H9 (cell line): ENCODE measurements around the gene HK2. TPM values are rescaled to one million over a fixed set of nuclear protein-coding genes. Genes with fewer than 3 reads are reported as not detected.

ENCODE experiments used
- DNase-seq: peaks from one replicate; pipeline ENCODE4 v3.0.0-alpha.2; 2017
- H2AFZ ChIP-seq: one replicate; pipeline ENCODE4 v1.6.1; 2013; ENCODE audit warnings: mild to moderate bottlenecking, low read length, control low read depth, moderate library complexity
- H2AK5ac ChIP-seq: 2 replicates; pipeline ENCODE4 v1.6.1; 2013; ENCODE audit warnings: low read length, control low read depth, mixed read lengths; ENCODE audit not compliant: insufficient read length
- H2BK120ac ChIP-seq: one replicate; pipeline ENCODE4 v1.6.1; 2013; ENCODE audit warnings: low read depth, mild to moderate bottlenecking, low read length, control low read depth, inconsistent platforms; ENCODE audit not compliant: poor library complexity, severe bottlenecking
- H2BK12ac ChIP-seq: 2 replicates; pipeline ENCODE4 v1.6.1; 2013; ENCODE audit warnings: low read length, control low read depth, mixed read lengths, low read depth; ENCODE audit not compliant: insufficient read length
- H2BK15ac ChIP-seq: 2 replicates; pipeline ENCODE4 v1.6.1; 2013; ENCODE audit warnings: low read depth, low read length, control low read depth
- H2BK20ac ChIP-seq: one replicate; pipeline ENCODE4 v1.6.1; 2013; ENCODE audit warnings: low read depth, mild to moderate bottlenecking, low read length, control low read depth, inconsistent platforms; ENCODE audit not compliant: poor library complexity, severe bottlenecking
- H2BK5ac ChIP-seq: 2 replicates; pipeline ENCODE4 v1.6.1; 2013; ENCODE audit warnings: low read length, control low read depth, mixed read lengths; ENCODE audit not compliant: insufficient read length
- H3K14ac ChIP-seq: 2 replicates; pipeline ENCODE4 v1.6.1; 2013; ENCODE audit warnings: low read length, control low read depth; ENCODE audit not compliant: insufficient read depth
- H3K18ac ChIP-seq: 2 replicates; pipeline ENCODE4 v1.6.1; 2013; ENCODE audit warnings: low read depth, mild to moderate bottlenecking, mixed read lengths, low read length, control low read depth; ENCODE audit not compliant: insufficient read length
- H3K23ac ChIP-seq: 2 replicates; pipeline ENCODE4 v1.6.1; 2013; ENCODE audit warnings: low read length, control low read depth, mixed read lengths, low read depth; ENCODE audit not compliant: insufficient read length
- H3K23me2 ChIP-seq: 2 replicates; pipeline ENCODE4 v1.6.1; 2013; ENCODE audit warnings: low read depth, mild to moderate bottlenecking, mixed read lengths, low read length, control low read depth; ENCODE audit not compliant: insufficient read length, poor library complexity, severe bottlenecking
- H3K27ac ChIP-seq: 2 replicates; pipeline ENCODE4 v1.5.1; 2013; ENCODE audit warnings: low read length, control low read depth, mixed read lengths, low read depth; ENCODE audit not compliant: insufficient read length
- H3K27me3 ChIP-seq: 2 replicates; pipeline ENCODE4 v1.6.1; 2013; ENCODE audit warnings: low read length, control low read depth, inconsistent platforms; ENCODE audit not compliant: insufficient read depth
- H3K4ac ChIP-seq: 2 replicates; pipeline ENCODE4 v1.6.1; 2013; ENCODE audit warnings: low read depth, mild to moderate bottlenecking, control low read depth, inconsistent platforms, low read length, moderate library complexity
- H3K4me1 ChIP-seq: 2 replicates; pipeline ENCODE4 v1.6.1; 2013; ENCODE audit warnings: low read length, control low read depth, inconsistent platforms; ENCODE audit not compliant: insufficient read depth
- H3K4me2 ChIP-seq: 2 replicates; pipeline ENCODE4 v1.6.1; 2013; ENCODE audit warnings: low read length, control low read depth, mixed read lengths; ENCODE audit not compliant: insufficient read length, insufficient read depth
- H3K56ac ChIP-seq: 2 replicates; pipeline ENCODE4 v1.6.1; 2013; ENCODE audit warnings: low read depth, mild to moderate bottlenecking, mixed read lengths, low read length, control low read depth; ENCODE audit not compliant: insufficient read length
- H3K79me1 ChIP-seq: 2 replicates; pipeline ENCODE4 v1.6.1; 2013; ENCODE audit warnings: low read depth, mild to moderate bottlenecking, moderate library complexity, low read length, control low read depth, inconsistent platforms; ENCODE audit not compliant: insufficient read depth, poor library complexity, severe bottlenecking
- H3K79me2 ChIP-seq: 2 replicates; pipeline ENCODE4 v1.6.1; 2013; ENCODE audit warnings: low read length, control low read depth, inconsistent platforms; ENCODE audit not compliant: insufficient read depth
- H3K9ac ChIP-seq: 2 replicates; pipeline ENCODE4 v1.6.1; 2013; ENCODE audit warnings: low read length, control low read depth, mixed read lengths; ENCODE audit not compliant: insufficient read length; ENCODE audit errors: extremely low read depth
- H3K9me3 ChIP-seq: one replicate; pipeline ENCODE4 v1.6.1; 2013; ENCODE audit warnings: low read depth, low read length, inconsistent platforms; ENCODE audit not compliant: control insufficient read depth
- H3T11ph ChIP-seq: one replicate; pipeline ENCODE4 v1.6.1; 2013; ENCODE audit warnings: mild to moderate bottlenecking, low read length, control low read depth, inconsistent platforms
- H4K20me1 ChIP-seq: one replicate; pipeline ENCODE4 v1.6.1; 2013; ENCODE audit not compliant: control insufficient read depth, insufficient read length, insufficient read depth
- H4K5ac ChIP-seq: 2 replicates; pipeline ENCODE4 v1.6.1; 2013; ENCODE audit warnings: low read depth, mild to moderate bottlenecking, mixed read lengths, low read length, control low read depth; ENCODE audit not compliant: insufficient read length
- H4K8ac ChIP-seq: replicated peaks from 2 replicates; pipeline ENCODE4 v1.6.1; 2013; ENCODE audit warnings: low read length, control low read depth, mixed read lengths, low read depth; ENCODE audit not compliant: insufficient read length
- H4K91ac ChIP-seq: 2 replicates; pipeline ENCODE4 v1.6.1; 2013; ENCODE audit warnings: low read depth, mild to moderate bottlenecking, moderate library complexity, mixed read lengths, low read length, control low read depth; ENCODE audit not compliant: insufficient read length
- H3K27ac Mint-ChIP-seq, 3 experiments: 2 replicates in 2 of 3; 3 replicates in 1 of 3; pipeline ENCODE4 v1.8.0; 2020 to 2021; ENCODE audit warnings: mixed read lengths in 3 of 3, mild to moderate bottlenecking in 1 of 3, moderate library complexity in 1 of 3
- H3K27me3 Mint-ChIP-seq: 2 replicates; pipeline ENCODE4 v1.8.0; 2021; ENCODE audit warnings: low read depth, mild to moderate bottlenecking, moderate library complexity, mixed read lengths
- H3K36me3 Mint-ChIP-seq, 3 experiments: 2 replicates in 2 of 3; 3 replicates in 1 of 3; pipeline ENCODE4 v1.8.0; 2020 to 2021; ENCODE audit warnings: low read depth in 3 of 3, mixed read lengths in 3 of 3; ENCODE audit not compliant: insufficient read depth in 1 of 3
- H3K4me1 Mint-ChIP-seq, 2 experiments: 2 replicates each; pipeline ENCODE4 v1.8.0; 2020; ENCODE audit warnings: mixed read lengths in 2 of 2
- H3K4me3 Mint-ChIP-seq, 2 experiments: 2 replicates in 1 of 2; 3 replicates in 1 of 2; pipeline ENCODE4 v1.8.0; 2020 to 2021; ENCODE audit warnings: mild to moderate bottlenecking in 2 of 2, mixed read lengths in 2 of 2, moderate library complexity in 1 of 2
- H3K9me3 Mint-ChIP-seq, 2 experiments: 2 replicates in 1 of 2; 3 replicates in 1 of 2; pipeline ENCODE4 v1.8.0; 2020; ENCODE audit warnings: mild to moderate bottlenecking in 2 of 2, mixed read lengths in 2 of 2, moderate library complexity in 1 of 2
- WGBS: extraction: QIAGEN DNeasy Blood & Tissue Kit; methylation state at CpG from one replicate; pipeline ENCODE4 v1.1.7; 2013; ENCODE audit warnings: missing lambda C conversion rate, low lambda C conversion rate, mixed read lengths; ENCODE audit not compliant: insufficient read length; ENCODE audit errors: extremely low coverage; 5-methylcytosine and 5-hydroxymethylcytosine counted together
- total RNA-seq: library from RNA; stranded (reverse); gene quantifications from 2 replicates; pipeline ENCODE4 v1.2.1, GENCODE V29; 2021
- TF ChIP-seq, protein P1 (sequence below): fragments of 200-600 bp; sonication (generic); conservative IDR thresholded peaks from 3 replicates; pipeline ENCODE4 v1.8.0; 2021; ENCODE audit warnings: antibody characterized with exemption, mild to moderate bottlenecking

HK2 gene
- total RNA-seq, 1 experiment from 2014 or later, result 54.3 TPM

DNA sequence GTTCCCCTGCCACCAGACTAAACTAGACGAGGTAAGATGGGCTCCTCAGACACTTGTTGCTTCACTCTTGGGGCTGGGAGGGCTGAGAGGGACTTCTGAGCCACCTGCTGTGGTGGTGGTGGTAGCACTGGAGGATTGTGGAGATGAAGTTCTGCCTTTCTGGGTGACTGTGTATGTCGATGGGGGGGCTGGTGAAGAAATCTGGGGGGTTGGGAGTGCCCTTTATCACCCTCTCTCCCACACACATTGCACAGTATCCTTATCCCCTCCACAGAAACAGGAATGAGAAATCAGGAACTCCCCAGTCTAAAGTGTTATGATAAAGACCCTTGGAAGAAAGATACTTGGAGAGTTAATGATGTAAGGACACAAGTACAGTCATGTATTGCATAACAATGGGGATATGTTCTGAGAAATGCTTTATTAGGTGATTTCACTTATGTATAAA lies 38.5 kb downstream of the HK2 start:
- no peak overlapping the region for H3K14ac ChIP-seq
- H3K18ac ChIP-seq, result no peak overlapping the region
- H3K4ac ChIP-seq, result no peak overlapping the region
- Mint-ChIP-seq H3K4me3 (no peak overlapping the region), H3K27ac (peak overlapping the region in 1 of 3 experiments; percentile 76; a peak in 2 of 7 replicates), H3K27me3 (no peaks in the 10 kb centered on the region), H3K4me1 (peaks cover 13 to 21% of the 10 kb centered on the region in 2 experiments), H3K9me3 (no peaks in the 10 kb centered on the region), H3K36me3 (peaks cover 60 to 91% (median 87%) of the 10 kb centered on the region in 3 experiments; a peak in 6 of 7 replicates)
- H3K9me3 ChIP-seq, result no peaks in the 10 kb centered on the region
- H3K79me1 ChIP-seq, result peaks cover 6% of the 10 kb centered on the region
- TF ChIP-seq, protein P1, sequence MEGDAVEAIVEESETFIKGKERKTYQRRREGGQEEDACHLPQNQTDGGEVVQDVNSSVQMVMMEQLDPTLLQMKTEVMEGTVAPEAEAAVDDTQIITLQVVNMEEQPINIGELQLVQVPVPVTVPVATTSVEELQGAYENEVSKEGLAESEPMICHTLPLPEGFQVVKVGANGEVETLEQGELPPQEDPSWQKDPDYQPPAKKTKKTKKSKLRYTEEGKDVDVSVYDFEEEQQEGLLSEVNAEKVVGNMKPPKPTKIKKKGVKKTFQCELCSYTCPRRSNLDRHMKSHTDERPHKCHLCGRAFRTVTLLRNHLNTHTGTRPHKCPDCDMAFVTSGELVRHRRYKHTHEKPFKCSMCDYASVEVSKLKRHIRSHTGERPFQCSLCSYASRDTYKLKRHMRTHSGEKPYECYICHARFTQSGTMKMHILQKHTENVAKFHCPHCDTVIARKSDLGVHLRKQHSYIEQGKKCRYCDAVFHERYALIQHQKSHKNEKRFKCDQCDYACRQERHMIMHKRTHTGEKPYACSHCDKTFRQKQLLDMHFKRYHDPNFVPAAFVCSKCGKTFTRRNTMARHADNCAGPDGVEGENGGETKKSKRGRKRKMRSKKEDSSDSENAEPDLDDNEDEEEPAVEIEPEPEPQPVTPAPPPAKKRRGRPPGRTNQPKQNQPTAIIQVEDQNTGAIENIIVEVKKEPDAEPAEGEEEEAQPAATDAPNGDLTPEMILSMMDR, result no peak
- H3K79me2 ChIP-seq, result no peaks in the 10 kb centered on the region
- no peaks in the 10 kb centered on the region for H3K23me2 ChIP-seq
- H4K8ac ChIP-seq, result no peak overlapping the region
- no peaks in the 10 kb centered on the region for H3K27me3 ChIP-seq
- H2BK15ac ChIP-seq, result no peak overlapping the region
- H4K5ac ChIP-seq, result no peak overlapping the region
- no peak overlapping the region for H3T11ph ChIP-seq
- H3K23ac ChIP-seq, result no peak overlapping the region
- H2AK5ac ChIP-seq, result no peak overlapping the region
- H3K4me2 ChIP-seq, result no peak overlapping the region
- no peak overlapping the region for H2BK20ac ChIP-seq
- DNase-seq, result no peak
- H3K56ac ChIP-seq, result no peak overlapping the region
- H4K91ac ChIP-seq, result no peak overlapping the region
- H3K9ac ChIP-seq, result no peak overlapping the region
- H2BK120ac ChIP-seq, result no peak overlapping the region
- WGBS, result no CpG with 5 or more reads among the region's 2 CpGs
- H2BK12ac ChIP-seq, result no peak overlapping the region
- H2BK5ac ChIP-seq, result no peak overlapping the region
- H3K27ac ChIP-seq, result no peak overlapping the region
- no peaks in the 10 kb centered on the region for H4K20me1 ChIP-seq
- no peak overlapping the region for H2AFZ ChIP-seq
- H3K4me1 ChIP-seq, result no peaks in the 10 kb centered on the region; the same call in 1 of the 2 replicates
